Stimulated activated naive CD4-positive, alpha-beta T cell (primary cell): Measurements from ENCODE around the gene ACTR3.
"Not testable (repeated sequence)": the region's sequence is repeated elsewhere in the genome, so short reads cannot be mapped to it uniquely, and the experiment has no call there.

ENCODE experiments used
- DNase-seq, 6 experiments: peaks; one replicate each; lab custom pipeline; 2025; lab: John Stamatoyannopoulos, UW

The ACTR3 gene

DNA sequence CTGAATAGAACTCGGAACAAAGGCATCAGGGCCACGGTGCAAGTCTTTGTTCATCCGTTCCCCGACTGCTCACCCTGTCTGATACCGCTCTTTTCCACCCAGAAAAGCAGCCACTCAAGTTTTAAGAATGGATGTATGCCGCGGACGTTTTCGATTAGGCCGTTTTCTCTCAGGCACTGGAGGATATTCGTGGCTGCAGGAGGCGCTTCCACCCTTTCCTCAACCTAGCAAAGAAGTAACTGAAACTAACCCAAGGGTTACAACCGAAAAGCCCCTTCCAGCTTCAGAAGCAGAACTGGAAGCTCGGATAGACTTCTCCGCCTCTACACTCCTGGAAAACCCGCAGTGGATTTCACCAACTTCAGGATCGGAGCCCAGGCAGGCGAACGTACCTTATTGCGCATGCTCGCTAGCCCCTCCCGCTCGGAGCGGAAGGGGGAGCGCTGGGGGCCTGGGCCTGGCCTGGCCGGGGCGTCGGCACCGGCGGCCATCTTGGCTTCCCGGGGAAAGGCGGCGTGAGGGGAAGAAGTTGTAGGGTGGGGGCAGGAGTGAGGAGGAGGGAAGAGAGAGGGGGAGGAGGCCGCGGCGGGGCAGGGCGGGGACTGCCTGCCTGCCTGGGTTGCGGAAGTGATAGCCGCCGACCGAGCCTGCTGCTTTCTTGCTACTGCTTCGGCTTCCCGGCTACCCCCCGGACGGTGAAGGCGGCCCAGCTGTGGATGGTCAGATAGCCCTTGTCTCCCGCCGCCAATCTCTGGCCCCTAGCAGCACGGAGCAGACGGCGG is at the start of gene ACTR3:
Gene ACTR3, plus strand, starts transcription at position 619 of the 782 bp plus-strand sequence. CDS start 191 bp downstream, outside the sequence.
- DNase-seq = peak; percentile 96 to 98 (median 97)

DNA sequence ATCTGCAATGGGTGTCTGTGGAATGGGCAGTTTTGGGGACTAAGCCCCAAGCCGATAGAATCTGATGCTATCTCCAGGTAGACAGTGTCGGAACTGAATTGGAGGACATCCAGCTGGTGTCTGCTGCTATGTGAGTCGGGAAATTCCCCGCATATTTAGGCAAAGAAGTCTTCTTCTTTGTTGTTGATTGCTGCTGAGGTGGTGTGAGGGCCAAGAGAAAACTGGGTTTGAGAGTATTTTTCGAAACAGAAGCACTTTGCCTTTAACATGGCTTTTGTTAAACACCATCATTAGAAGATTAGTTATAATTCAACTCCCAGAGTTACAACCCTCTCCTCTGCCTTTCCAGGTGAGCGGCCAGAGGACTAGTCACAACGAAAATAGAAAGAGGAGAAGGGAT is 49.4 kb upstream of the ACTR3 start:
- no peak for DNase-seq

DNA sequence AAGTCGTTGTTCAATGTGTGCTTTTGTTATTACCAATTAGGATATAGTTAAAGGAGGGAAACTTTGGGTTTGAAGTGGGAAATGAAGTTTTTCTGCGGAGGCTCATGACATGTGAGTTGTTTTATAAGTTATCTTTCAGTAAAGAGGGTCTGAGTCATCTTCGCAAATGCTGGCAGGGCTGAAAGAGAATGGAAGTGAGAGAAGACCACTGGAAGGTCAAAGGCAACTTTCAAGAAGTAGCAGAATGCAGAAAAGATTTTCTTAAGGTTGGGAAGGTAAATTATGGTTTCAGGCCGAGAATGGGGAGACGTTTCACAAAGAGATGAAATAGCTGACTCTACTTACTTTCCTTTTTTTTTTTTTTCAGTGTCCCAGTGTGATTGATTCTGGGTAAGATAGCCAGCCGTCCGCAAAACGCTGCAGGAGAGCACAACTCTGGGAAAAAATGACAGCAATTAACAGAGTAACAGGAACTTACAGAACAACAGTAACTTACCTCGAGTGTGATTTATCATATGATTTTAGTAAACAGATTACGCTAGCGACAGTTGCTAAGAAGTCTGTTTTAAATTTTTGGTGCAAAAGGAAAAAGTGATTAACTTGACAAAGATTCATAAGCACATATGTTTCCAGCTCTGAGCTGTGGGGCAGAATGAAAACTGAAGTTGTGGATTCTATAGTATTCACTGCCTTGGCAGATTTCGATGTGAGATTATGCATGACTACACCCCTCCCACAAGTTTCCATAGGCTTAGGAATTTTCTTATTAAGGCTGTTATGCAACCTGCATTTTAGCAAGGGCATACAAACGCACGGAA is 46.8 kb upstream of the ACTR3 start:
- no peak for DNase-seq

DNA sequence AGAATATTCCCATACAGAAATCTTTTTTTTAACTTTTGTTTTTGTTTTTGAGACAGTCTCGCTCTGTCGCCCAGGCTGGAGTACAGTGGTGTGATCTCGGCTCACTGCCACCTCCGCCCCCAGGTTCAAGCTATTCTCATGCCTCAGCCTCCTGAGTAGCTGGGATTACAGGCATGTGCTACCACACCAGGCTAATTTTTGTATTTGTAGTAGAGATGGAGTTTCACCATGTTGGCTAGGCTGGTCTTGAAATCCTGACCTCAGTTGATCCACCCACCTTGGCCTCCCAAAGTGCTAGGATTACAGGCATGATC is 46.2 kb upstream of the ACTR3 start:
- not testable (repeated sequence) for DNase-seq

- DNase-seq = no peak
Measured at GRCh38 chr2:113845261-113845660, 44.6 kb upstream of the ACTR3 start.

DNA sequence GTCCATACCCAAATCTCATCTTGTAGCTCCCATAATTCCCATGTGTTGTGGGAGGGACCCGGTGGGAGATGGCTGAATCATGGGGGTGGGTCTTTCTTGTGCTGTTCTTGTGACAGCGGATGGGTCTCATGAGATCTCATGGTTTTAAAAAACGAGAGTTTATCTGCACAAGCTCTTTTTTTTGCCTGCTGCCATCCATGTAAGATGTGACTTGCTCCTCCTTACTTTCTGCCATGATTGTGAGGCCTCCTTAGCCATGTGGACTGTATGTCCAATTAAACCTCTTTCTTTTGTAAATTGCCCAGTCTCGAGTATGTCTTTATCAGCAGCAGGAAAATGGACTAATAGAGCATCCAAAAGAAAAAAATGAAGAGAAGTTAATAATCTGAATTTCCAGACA is 44.1 kb upstream of the ACTR3 start:
- DNase-seq = not testable (repeated sequence)

- DNase-seq = no peak
Measured at GRCh38 chr2:113846429-113846828, 43.5 kb upstream of the ACTR3 start.

DNA sequence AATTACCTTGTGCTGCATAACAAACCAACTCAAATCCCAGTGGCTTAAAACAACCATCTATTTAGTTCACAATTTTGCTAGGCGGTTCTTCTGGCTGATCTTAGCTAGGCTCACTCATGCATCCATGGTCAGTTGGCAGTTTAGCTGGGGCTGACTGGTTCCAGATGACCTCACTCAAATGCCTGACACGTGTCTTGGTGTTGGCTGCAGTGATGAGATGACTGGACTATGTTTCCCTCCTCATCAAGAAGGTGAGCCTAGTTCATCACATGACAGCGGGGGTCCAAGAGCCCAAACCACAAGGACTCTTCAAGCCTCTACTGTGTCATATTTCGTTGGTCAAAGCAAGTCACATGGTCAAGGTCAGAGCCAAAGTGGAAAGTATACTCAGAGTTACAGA is 42.7 kb upstream of the ACTR3 start:
- no peak for DNase-seq

GRCh38 chr2:113848758-113849415 is 41.0 kb upstream of the ACTR3 start:
- no peak for DNase-seq

- DNase-seq = no peak
Measured at GRCh38 chr2:113850687-113851086, 39.2 kb upstream of the ACTR3 start.

- no peak for DNase-seq
Measured at GRCh38 chr2:113851640-113852039, 38.2 kb upstream of the ACTR3 start.

- DNase-seq = no peak
Measured at GRCh38 chr2:113854208-113854607, 35.7 kb upstream of the ACTR3 start.

DNA sequence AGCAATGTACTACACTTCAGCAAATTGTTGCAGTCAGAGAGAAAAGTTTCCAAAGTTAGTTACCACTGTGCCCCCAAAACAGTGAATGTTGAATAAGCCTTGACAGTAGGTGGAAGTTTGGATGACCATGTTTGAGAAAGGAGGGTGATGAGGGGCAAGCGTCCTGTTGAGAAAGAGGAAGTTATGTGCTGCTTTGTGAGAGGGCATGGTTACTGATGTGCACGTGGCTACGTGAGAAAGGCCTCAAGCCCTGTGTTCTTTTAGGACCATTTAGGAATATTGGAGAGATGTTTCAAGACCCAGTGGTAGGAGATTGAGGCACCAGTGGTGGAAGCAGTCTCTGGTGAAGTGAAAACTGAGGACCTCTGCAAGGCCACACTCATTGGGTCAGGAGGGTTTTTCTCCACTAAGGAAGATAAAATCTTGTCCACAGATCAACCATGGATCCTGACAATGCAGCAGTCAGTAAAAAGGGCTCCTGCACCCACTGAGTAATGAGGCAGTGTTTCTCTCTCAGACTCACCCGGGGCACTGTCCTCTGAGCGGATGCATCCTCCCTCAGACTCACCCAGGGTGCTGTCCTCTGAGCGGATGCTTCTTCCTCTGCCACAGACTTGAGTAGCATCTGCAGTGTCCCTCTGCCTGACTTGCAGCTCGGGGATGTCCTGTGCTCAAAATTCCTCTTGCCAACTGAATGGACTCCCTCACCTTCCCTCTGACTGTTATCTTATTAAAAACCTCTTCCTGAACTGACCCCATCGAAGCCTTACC is 34.7 kb upstream of the ACTR3 start:
- DNase-seq = no peak

- no peak for DNase-seq
Measured at GRCh38 chr2:113857464-113857863, 32.4 kb upstream of the ACTR3 start.

- DNase-seq = no peak
Measured at GRCh38 chr2:113858764-113859163, 31.1 kb upstream of the ACTR3 start.

GRCh38 chr2:113861740-113862139 is 28.1 kb upstream of the ACTR3 start:
- DNase-seq = no peak

DNA sequence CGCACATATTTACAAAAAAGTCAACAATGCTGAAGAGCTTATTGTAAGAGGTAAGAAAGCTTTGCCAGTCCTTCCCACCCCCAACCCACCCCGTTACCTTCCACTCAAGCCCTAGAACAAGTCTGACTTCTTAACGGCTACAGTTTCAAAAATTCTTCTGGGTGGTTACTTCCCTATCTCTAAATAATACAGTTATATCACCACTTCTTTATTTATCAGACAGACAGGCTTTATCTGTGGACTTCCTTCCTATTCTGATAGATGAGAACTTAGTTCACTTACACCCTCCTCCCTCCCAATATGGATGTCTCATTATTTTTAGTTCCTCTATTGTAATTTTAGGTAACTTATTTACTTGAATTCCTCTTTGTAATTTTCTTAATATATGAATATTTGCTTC is 26.7 kb upstream of the ACTR3 start:
- DNase-seq = no peak

GRCh38 chr2:113867571-113867970 is 22.3 kb upstream of the ACTR3 start:
- no peak for DNase-seq

GRCh38 chr2:113869253-113869652 is 20.6 kb upstream of the ACTR3 start:
- no peak for DNase-seq

DNA sequence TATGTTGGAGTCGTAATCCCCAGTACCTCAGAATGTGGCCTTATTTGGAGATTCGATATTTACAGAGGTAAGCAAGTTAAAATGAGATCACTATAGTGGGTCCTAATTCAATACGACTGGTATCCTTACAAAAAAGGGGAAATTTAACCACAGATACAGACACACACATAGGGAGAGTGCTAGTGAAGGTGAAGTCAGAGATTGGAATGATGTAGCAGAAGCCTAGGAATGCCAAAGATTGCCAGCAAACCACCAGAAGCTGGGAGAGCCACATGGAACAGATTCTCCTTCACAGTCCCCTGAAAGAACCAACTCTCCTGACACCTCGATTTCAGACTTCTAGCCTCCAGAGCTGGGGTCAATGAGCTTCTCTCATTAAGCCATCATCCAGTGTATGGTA is 17.7 kb upstream of the ACTR3 start:
- DNase-seq = no peak

DNA sequence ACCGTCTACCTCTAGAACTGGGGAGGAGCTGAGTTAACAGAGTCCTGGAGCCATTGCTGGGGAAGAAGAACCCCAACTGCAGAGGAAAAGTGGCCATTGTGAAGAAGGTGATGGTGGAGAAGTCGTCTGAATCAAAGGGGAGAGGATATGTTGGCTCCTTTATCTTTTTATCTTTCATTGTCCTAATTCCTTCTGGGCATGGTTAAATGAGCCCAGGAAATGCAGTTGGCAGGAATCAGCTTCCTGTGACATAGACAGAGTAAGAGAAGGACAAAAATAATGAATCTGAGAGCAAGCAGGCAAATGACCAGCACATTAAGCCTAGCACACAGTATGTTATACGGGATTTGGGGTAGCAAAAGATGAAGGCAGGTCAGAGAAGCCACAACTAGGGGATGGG is 16.0 kb upstream of the ACTR3 start:
- no peak for DNase-seq

DNA sequence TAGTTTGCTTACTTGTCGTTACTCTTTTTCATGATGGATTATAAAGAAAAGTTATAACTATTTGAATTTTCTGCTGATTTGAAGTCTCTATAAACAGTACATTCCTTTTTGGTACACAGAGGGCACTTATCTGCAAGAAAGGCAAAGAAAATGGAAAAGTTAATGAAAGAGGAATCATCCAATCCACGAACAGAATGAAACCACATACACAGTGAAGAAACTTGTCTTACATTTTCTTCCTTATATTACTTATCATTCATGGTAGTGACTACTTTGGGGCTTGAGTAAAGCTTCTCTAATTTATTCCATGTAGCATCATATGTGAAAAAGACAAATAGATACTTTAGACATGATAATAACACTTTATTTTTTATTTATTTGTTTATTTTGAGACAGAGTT is 14.8 kb upstream of the ACTR3 start:
- DNase-seq = no peak
